ENCODE data around the gene RBBP6.
A peak's percentile ranks its signal among the peaks of the same experiment; 100 is the strongest.
"Not testable (repeated sequence)": the region's sequence is repeated elsewhere in the genome, so short reads cannot be mapped to it uniquely, and the experiment has no call there.

The RBBP6 gene

GRCh38 chr16:24562811-24563210 is 23.4 kb downstream of the RBBP6 start:
- no peak for DNase-seq (ENCODE audit: low read depth)

DNA sequence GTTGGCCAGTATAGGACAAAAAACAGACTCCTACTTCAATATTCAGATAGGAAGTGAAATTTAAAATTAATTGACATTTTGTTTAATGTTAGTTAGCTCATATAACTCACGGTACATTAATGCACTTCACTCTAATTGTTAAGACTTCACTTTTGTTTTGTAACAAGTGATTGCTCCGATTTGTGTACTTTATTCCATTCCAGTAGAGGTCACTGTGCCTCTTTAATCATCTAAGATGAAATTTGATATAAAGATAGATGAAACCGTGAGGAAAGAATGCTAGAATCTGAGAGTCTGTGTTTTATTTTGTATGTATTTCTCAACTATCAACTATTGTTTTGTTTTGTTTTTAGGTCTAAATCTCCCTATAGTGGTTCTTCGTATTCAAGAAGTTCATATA is 29.0 kb downstream of the RBBP6 start:
- peak; percentile 66 for DNase-seq (ENCODE audit: low read depth)

- DNase-seq (ENCODE audit: low read depth), result no peak
These were observed 31.7 kb downstream of the RBBP6 start for GRCh38 chr16:24571096-24571495.

DNA sequence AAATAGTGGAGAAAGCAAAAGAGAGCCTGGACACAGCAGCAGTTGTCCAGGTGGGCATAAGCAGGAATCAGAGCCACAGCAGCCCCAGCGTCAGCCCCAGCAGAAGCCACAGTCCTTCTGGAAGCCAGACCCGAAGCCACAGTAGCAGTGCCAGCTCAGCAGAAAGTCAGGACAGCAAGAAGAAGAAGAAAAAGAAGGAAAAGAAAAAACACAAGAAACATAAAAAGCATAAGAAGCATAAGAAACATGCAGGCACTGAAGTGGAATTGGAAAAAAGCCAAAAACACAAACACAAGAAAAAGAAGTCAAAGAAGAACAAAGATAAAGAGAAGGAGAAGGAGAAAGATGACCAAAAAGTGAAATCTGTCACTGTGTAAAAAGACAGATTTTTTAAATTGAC is 32.7 kb downstream of the RBBP6 start:
- no peak for DNase-seq (ENCODE audit: low read depth)

- no peak for DNase-seq (ENCODE audit: low read depth)
These were observed 33.8 kb downstream of the RBBP6 start for GRCh38 chr16:24573141-24573540.

DNA sequence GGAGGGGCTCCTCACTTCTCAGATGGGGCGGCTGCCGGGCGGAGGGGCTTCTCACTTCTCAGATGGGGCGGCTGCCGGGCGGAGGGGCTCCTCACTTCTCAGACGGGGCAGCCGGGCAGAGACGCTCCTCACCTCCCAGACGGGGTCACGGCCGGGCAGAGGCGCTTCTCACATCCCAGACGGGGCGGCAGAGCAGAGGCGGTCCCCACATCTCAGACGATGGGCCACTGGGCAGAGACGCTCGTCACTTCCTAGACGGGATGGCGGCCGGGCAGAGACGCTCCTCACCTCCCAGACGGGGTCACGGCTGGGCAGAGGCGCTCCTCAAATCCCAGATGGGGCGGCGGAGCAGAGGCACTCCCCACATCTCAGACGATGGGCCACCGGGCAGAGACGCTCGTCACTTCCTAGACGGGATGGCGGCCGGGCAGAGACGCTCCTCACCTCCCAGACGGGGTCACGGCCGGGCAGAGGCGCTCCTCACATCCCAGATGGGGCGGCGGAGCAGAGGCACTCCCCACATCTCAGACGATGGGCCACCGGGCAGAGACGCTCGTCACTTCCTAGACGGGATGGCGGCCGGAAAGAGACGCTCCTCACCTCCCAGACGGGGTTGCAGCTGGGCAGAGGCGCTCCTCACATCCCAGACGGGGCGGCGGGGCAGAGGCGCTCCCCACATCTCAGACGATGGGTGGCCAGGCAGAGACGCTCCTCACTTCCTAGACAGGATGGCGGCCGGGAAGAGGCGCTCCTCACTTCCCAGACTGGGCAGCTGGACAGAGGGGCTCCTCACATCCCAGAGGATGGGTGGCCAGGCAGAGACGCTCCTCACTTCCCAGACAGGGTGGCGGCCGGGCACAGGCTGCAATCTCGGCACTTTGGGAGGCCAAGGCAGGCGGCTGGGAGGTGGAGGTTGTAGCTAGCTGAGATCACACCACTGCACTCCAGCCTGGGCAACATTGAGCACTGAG is 35.4 kb downstream of the RBBP6 start:
- DNase-seq (ENCODE audit: low read depth), result not testable (repeated sequence)

- not testable (repeated sequence) for DNase-seq (ENCODE audit: low read depth)
These were observed 36.4 kb downstream of the RBBP6 start for GRCh38 chr16:24575791-24576190.

DNA sequence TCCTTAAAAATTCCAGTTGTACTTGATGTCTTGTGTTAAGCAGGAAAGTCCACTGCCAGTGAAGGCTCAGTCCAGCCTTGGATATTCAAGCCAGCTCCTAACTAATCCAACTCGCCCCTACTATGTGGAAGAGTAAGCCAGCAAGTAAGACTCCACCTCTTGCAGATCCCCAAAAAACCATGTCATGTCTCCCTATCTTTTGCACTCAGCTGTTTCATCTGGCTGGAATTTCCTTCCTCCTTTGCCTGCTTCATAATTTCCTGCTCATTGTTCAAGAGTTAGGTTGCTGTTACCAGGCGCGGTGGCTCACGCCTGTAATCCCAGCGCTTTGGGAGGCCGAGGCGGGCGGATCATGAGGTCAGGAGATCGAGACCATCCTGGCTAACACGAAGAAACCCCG is 37.8 kb downstream of the RBBP6 start:
- DNase-seq (ENCODE audit: low read depth), result no peak

DNA sequence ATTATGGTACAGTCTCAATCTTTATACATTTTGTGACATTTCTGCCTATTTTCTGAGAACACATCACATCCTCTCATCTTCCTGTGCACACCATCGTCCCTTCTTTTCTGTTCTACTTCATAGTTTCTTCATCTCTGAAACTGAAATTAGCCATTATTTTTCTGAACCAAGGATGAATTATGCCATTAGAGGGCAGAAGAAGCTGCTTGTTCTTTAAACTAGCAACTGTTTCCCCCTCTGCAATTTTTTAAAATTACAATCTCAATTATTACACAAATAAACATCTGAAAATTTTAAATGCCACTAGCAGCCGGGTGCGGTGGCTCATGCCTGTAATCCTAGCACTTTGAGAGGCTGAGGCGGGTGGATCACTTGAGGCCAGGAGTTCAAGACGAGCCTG is 41.3 kb downstream of the RBBP6 start:
- DNase-seq (ENCODE audit: low read depth), result peak; percentile 78

DNA sequence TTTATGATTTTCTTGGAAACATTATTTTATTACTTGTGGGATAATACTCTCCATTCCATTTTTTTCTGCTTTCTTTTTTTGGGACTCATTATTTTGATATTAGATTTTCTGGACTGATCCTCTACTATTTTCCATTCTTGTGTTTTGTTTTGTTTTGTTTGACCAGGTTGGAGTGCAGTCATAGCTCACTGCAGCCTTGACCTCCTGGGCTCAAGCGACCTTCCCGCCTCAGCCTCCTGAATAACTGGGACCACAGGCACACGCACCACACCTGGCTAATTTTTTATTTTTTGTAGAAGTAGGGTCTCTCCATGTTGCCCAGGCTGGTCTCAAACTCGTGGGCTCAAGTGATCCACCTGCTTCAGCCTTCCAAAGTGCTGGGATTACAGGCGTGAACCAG is 44.1 kb downstream of the RBBP6 start:
- no peak for DNase-seq (ENCODE audit: low read depth)

- DNase-seq (ENCODE audit: low read depth), result no peak
These were observed 50.6 kb downstream of the RBBP6 start for GRCh38 chr16:24589997-24590396.

DNA sequence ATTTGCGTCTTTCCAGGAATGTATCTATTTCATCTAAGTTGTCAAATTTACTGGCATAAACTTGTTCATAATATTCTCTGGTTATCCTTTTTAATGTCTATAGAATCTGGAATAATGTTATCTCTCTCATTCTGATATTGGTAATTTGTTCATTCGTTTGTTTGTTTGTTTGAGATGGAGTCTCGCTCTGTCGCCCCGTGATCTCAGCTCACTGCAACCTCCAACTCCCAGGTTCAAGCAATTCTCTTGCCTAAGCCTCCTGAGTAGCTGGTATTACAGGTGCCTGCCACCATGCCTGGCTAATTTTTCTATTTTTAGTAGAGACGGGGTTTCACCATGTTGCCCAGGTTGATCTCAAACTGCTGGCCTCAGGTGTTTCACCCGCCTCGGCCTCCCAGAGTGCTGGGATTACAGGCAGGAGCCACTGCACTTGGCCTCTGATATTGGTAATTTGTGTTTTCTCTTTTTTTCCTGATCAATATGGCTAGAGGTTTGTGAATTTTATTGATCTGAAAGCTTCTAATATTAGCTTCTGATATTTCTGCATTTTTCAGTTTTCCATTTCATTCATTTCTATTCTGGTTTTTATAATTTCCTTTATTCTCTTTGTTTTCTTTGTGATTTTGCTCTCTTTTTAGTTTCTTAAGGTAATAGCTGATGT is 59.5 kb downstream of the RBBP6 start:
- no peak for DNase-seq (ENCODE audit: low read depth)

DNA sequence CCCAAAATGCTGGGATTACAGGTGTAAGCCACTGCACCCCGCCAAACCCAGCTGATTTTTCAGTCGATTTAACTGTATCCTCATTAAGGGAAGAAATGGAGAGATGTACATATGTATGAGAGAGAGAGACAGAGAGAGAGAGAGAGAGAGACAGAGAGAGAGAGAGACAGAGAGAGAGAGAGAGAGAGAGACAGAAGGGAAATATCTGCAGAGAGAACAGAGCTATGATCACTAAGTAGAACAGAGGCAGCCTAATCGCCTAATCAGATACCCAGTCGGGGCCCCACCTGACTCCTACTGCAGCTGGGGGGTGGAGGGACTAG is 70.0 kb downstream of the RBBP6 start:
- DNase-seq (ENCODE audit: low read depth), result no peak

DNA sequence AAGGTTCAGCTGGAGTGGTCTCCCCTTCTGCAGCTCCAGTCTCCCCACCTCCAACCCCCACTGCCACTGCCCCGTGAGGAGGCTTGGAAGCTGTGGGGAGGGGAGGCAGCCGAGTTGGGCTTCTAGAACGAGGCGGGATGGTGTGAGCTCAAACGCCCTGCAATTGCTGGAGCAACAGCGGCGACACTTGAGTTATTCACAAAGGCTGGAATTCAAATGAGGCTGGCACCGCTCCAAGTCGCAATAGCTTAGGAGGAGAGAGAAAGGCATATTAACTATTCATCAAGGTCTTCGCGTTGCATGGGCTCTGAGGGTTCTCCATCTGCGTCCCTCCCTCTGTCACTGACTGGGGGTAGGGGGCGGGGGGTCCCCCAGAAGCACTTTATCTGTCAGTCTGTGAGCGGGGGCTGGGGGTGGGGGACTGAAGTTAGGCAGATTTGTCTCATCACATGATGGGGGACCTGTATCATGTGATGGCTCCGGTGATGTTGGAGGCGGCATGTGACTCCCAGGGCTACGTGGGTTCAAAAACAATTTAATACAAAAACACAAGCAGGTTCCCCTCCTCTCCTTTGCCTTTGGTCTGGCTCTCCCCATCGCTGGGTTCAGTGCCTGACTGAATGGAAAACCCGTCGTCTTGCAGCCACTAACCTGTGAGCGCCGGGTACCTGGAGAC is 70.5 kb downstream of the RBBP6 start:
- peak; percentile 36 for DNase-seq (ENCODE audit: low read depth)

- peak; percentile 6 for DNase-seq (ENCODE audit: low read depth)
These were observed 71.0 kb downstream of the RBBP6 start for GRCh38 chr16:24610416-24610755.

- DNase-seq (ENCODE audit: low read depth), result no peak
These were observed 71.9 kb downstream of the RBBP6 start for GRCh38 chr16:24611310-24611709.

GRCh38 chr16:24612656-24613055 is 73.3 kb downstream of the RBBP6 start:
- no peak for DNase-seq (ENCODE audit: low read depth)

GRCh38 chr16:24613267-24613666 is 73.9 kb downstream of the RBBP6 start:
- DNase-seq (ENCODE audit: low read depth), result not testable (repeated sequence)

GRCh38 chr16:24617502-24617901 is 78.1 kb downstream of the RBBP6 start:
- no peak for DNase-seq (ENCODE audit: low read depth)
